H9 (cell line): ENCODE measurements around the gene CALHM1. TPM values are rescaled to one million over a fixed set of nuclear protein-coding genes. Genes with fewer than 3 reads are reported as not detected.
A peak's percentile ranks its signal among the peaks of the same experiment; 100 is the strongest.

ENCODE experiments used
- DNase-seq: peaks from one replicate; pipeline ENCODE4 v3.0.0-alpha.2; 2017
- H2AFZ ChIP-seq: one replicate; pipeline ENCODE4 v1.6.1; 2013; ENCODE audit warnings: mild to moderate bottlenecking, low read length, control low read depth, moderate library complexity
- H2AK5ac ChIP-seq: 2 replicates; pipeline ENCODE4 v1.6.1; 2013; ENCODE audit warnings: low read length, control low read depth, mixed read lengths; ENCODE audit not compliant: insufficient read length
- H2BK120ac ChIP-seq: one replicate; pipeline ENCODE4 v1.6.1; 2013; ENCODE audit warnings: low read depth, mild to moderate bottlenecking, low read length, control low read depth, inconsistent platforms; ENCODE audit not compliant: poor library complexity, severe bottlenecking
- H2BK12ac ChIP-seq: 2 replicates; pipeline ENCODE4 v1.6.1; 2013; ENCODE audit warnings: low read length, control low read depth, mixed read lengths, low read depth; ENCODE audit not compliant: insufficient read length
- H2BK15ac ChIP-seq: 2 replicates; pipeline ENCODE4 v1.6.1; 2013; ENCODE audit warnings: low read depth, low read length, control low read depth
- H2BK20ac ChIP-seq: one replicate; pipeline ENCODE4 v1.6.1; 2013; ENCODE audit warnings: low read depth, mild to moderate bottlenecking, low read length, control low read depth, inconsistent platforms; ENCODE audit not compliant: poor library complexity, severe bottlenecking
- H2BK5ac ChIP-seq: 2 replicates; pipeline ENCODE4 v1.6.1; 2013; ENCODE audit warnings: low read length, control low read depth, mixed read lengths; ENCODE audit not compliant: insufficient read length
- H3K14ac ChIP-seq: 2 replicates; pipeline ENCODE4 v1.6.1; 2013; ENCODE audit warnings: low read length, control low read depth; ENCODE audit not compliant: insufficient read depth
- H3K18ac ChIP-seq: 2 replicates; pipeline ENCODE4 v1.6.1; 2013; ENCODE audit warnings: low read depth, mild to moderate bottlenecking, mixed read lengths, low read length, control low read depth; ENCODE audit not compliant: insufficient read length
- H3K23ac ChIP-seq: 2 replicates; pipeline ENCODE4 v1.6.1; 2013; ENCODE audit warnings: low read length, control low read depth, mixed read lengths, low read depth; ENCODE audit not compliant: insufficient read length
- H3K23me2 ChIP-seq: 2 replicates; pipeline ENCODE4 v1.6.1; 2013; ENCODE audit warnings: low read depth, mild to moderate bottlenecking, mixed read lengths, low read length, control low read depth; ENCODE audit not compliant: insufficient read length, poor library complexity, severe bottlenecking
- H3K27ac ChIP-seq: 2 replicates; pipeline ENCODE4 v1.5.1; 2013; ENCODE audit warnings: low read length, control low read depth, mixed read lengths, low read depth; ENCODE audit not compliant: insufficient read length
- H3K27me3 ChIP-seq: 2 replicates; pipeline ENCODE4 v1.6.1; 2013; ENCODE audit warnings: low read length, control low read depth, inconsistent platforms; ENCODE audit not compliant: insufficient read depth
- H3K4ac ChIP-seq: 2 replicates; pipeline ENCODE4 v1.6.1; 2013; ENCODE audit warnings: low read depth, mild to moderate bottlenecking, control low read depth, inconsistent platforms, low read length, moderate library complexity
- H3K4me1 ChIP-seq: 2 replicates; pipeline ENCODE4 v1.6.1; 2013; ENCODE audit warnings: low read length, control low read depth, inconsistent platforms; ENCODE audit not compliant: insufficient read depth
- H3K4me2 ChIP-seq: 2 replicates; pipeline ENCODE4 v1.6.1; 2013; ENCODE audit warnings: low read length, control low read depth, mixed read lengths; ENCODE audit not compliant: insufficient read length, insufficient read depth
- H3K56ac ChIP-seq: 2 replicates; pipeline ENCODE4 v1.6.1; 2013; ENCODE audit warnings: low read depth, mild to moderate bottlenecking, mixed read lengths, low read length, control low read depth; ENCODE audit not compliant: insufficient read length
- H3K79me1 ChIP-seq: 2 replicates; pipeline ENCODE4 v1.6.1; 2013; ENCODE audit warnings: low read depth, mild to moderate bottlenecking, moderate library complexity, low read length, control low read depth, inconsistent platforms; ENCODE audit not compliant: insufficient read depth, poor library complexity, severe bottlenecking
- H3K79me2 ChIP-seq: 2 replicates; pipeline ENCODE4 v1.6.1; 2013; ENCODE audit warnings: low read length, control low read depth, inconsistent platforms; ENCODE audit not compliant: insufficient read depth
- H3K9ac ChIP-seq: 2 replicates; pipeline ENCODE4 v1.6.1; 2013; ENCODE audit warnings: low read length, control low read depth, mixed read lengths; ENCODE audit not compliant: insufficient read length; ENCODE audit errors: extremely low read depth
- H3K9me3 ChIP-seq: one replicate; pipeline ENCODE4 v1.6.1; 2013; ENCODE audit warnings: low read depth, low read length, inconsistent platforms; ENCODE audit not compliant: control insufficient read depth
- H3T11ph ChIP-seq: one replicate; pipeline ENCODE4 v1.6.1; 2013; ENCODE audit warnings: mild to moderate bottlenecking, low read length, control low read depth, inconsistent platforms
- H4K20me1 ChIP-seq: one replicate; pipeline ENCODE4 v1.6.1; 2013; ENCODE audit not compliant: control insufficient read depth, insufficient read length, insufficient read depth
- H4K5ac ChIP-seq: 2 replicates; pipeline ENCODE4 v1.6.1; 2013; ENCODE audit warnings: low read depth, mild to moderate bottlenecking, mixed read lengths, low read length, control low read depth; ENCODE audit not compliant: insufficient read length
- H4K8ac ChIP-seq: replicated peaks from 2 replicates; pipeline ENCODE4 v1.6.1; 2013; ENCODE audit warnings: low read length, control low read depth, mixed read lengths, low read depth; ENCODE audit not compliant: insufficient read length
- H4K91ac ChIP-seq: 2 replicates; pipeline ENCODE4 v1.6.1; 2013; ENCODE audit warnings: low read depth, mild to moderate bottlenecking, moderate library complexity, mixed read lengths, low read length, control low read depth; ENCODE audit not compliant: insufficient read length
- H3K27ac Mint-ChIP-seq, 3 experiments: 2 replicates in 2 of 3; 3 replicates in 1 of 3; pipeline ENCODE4 v1.8.0; 2020 to 2021; ENCODE audit warnings: mixed read lengths in 3 of 3, mild to moderate bottlenecking in 1 of 3, moderate library complexity in 1 of 3
- H3K27me3 Mint-ChIP-seq: 2 replicates; pipeline ENCODE4 v1.8.0; 2021; ENCODE audit warnings: low read depth, mild to moderate bottlenecking, moderate library complexity, mixed read lengths
- H3K36me3 Mint-ChIP-seq, 3 experiments: 2 replicates in 2 of 3; 3 replicates in 1 of 3; pipeline ENCODE4 v1.8.0; 2020 to 2021; ENCODE audit warnings: low read depth in 3 of 3, mixed read lengths in 3 of 3; ENCODE audit not compliant: insufficient read depth in 1 of 3
- H3K4me1 Mint-ChIP-seq, 2 experiments: 2 replicates each; pipeline ENCODE4 v1.8.0; 2020; ENCODE audit warnings: mixed read lengths in 2 of 2
- H3K4me3 Mint-ChIP-seq, 2 experiments: 2 replicates in 1 of 2; 3 replicates in 1 of 2; pipeline ENCODE4 v1.8.0; 2020 to 2021; ENCODE audit warnings: mild to moderate bottlenecking in 2 of 2, mixed read lengths in 2 of 2, moderate library complexity in 1 of 2
- H3K9me3 Mint-ChIP-seq, 2 experiments: 2 replicates in 1 of 2; 3 replicates in 1 of 2; pipeline ENCODE4 v1.8.0; 2020; ENCODE audit warnings: mild to moderate bottlenecking in 2 of 2, mixed read lengths in 2 of 2, moderate library complexity in 1 of 2
- CTCF ChIP-seq: fragments of 200-600 bp; sonication (generic); conservative IDR thresholded peaks from 3 replicates; pipeline ENCODE4 v1.8.0; 2021; ENCODE audit warnings: antibody characterized with exemption, mild to moderate bottlenecking
- WGBS: extraction: QIAGEN DNeasy Blood & Tissue Kit; methylation state at CpG from one replicate; pipeline ENCODE4 v1.1.7; 2013; ENCODE audit warnings: missing lambda C conversion rate, low lambda C conversion rate, mixed read lengths; ENCODE audit not compliant: insufficient read length; ENCODE audit errors: extremely low coverage; 5-methylcytosine and 5-hydroxymethylcytosine counted together
- total RNA-seq: library from RNA; stranded (reverse); gene quantifications from 2 replicates; pipeline ENCODE4 v1.2.1, GENCODE V29; 2021

The CALHM1 gene
- total RNA-seq, 1 experiment from 2014 or later = 0.13 TPM

GRCh38 chr10:103470761-103471653 is 12.3 kb upstream of the CALHM1 start:
- H3T11ph ChIP-seq = no peak overlapping the region
- no CpG with 5 or more reads among the region's 14 CpGs for WGBS
- no peak overlapping the region for H2BK15ac ChIP-seq
- no peak overlapping the region for H2BK12ac ChIP-seq
- no peaks in the 10 kb centered on the region for H3K9me3 ChIP-seq
- no peak overlapping the region for H3K4ac ChIP-seq
- H2BK5ac ChIP-seq = no peak overlapping the region
- peak overlapping the region; percentile 40 for H3K18ac ChIP-seq
- no peak overlapping the region for H3K27ac ChIP-seq
- no peaks in the 10 kb centered on the region for H3K79me2 ChIP-seq
- 0 out of 2 replicates have a peak overlapping the region, but pooled peaks have one; percentile 37 for H3K14ac ChIP-seq
- H2BK20ac ChIP-seq = no peak overlapping the region
- H3K79me1 ChIP-seq = no peaks in the 10 kb centered on the region
- no peak overlapping the region for H4K5ac ChIP-seq
- H3K9ac ChIP-seq = no peak overlapping the region
- no peak overlapping the region for H3K56ac ChIP-seq
- no peaks in the 10 kb centered on the region for H3K27me3 ChIP-seq
- H3K4me1 Mint-ChIP-seq = peaks cover 14 to 24% of the 10 kb centered on the region in 2 experiments
- H3K4me2 ChIP-seq = no peak overlapping the region
- DNase-seq = peak; percentile 64
- H3K27me3 Mint-ChIP-seq = peaks cover 4% of the 10 kb centered on the region
- H4K91ac ChIP-seq = no peak overlapping the region
- peak overlapping the region; percentile 18 to 80 (median 56); a peak in 4 of 7 replicates for H3K27ac Mint-ChIP-seq
- no peak overlapping the region for H2BK120ac ChIP-seq
- H3K36me3 Mint-ChIP-seq = no peaks in the 10 kb centered on the region
- no peaks in the 10 kb centered on the region for H3K23me2 ChIP-seq
- TF ChIP-seq CTCF = no peak
- H2AFZ ChIP-seq = peak overlapping the region; percentile 34
- H3K4me3 Mint-ChIP-seq = no peak overlapping the region
- H4K20me1 ChIP-seq = no peaks in the 10 kb centered on the region
- H4K8ac ChIP-seq = no peak overlapping the region
- no peak overlapping the region for H2AK5ac ChIP-seq
- H3K4me1 ChIP-seq = no peaks in the 10 kb centered on the region; the same call in 1 of the 2 replicates
- no peaks in the 10 kb centered on the region for H3K9me3 Mint-ChIP-seq
- no peak overlapping the region for H3K23ac ChIP-seq
